Measurements from ENCODE around the gene FARSA.
A peak's percentile ranks its signal among the peaks of the same experiment; 100 is the strongest.

FARSA gene

DNA sequence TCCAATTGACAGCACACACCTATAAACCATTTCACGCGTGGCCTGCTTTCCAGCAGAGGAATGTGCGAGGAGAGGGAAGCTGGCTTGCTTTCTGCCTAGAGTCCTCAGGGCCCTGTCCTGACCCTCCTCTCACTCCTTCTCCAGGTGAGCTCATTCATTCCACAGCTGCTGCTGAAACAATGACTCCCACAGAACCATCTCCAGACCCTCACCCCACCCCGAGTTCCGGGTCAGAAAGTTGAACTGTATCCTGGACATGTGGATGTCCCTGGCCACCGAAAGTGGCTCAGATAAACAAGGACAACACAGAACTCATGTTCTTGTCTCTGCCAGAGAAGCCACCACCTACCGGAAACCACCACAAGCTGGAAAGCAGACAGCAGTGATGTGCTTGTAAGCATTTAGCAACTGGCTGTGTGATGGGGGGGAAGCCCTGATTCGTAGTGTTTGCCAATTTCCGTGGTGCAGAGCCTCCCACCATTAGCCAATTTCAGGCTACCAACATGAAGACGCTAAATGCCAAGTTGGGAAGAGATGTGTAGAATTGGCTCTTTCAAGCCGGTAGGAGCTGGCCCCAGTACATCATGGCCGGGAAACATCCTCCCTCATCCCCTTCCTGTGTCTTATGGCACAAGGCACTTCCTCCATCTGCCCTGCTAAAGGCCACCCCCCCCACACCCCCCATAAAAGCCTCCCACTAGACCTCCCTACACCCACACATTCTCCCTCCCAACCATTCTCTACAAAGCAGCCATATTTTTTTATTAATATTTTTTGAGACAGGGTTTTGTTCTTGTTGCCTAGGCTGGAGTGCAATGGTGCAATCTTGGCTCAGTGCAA is 19.4 kb downstream of the FARSA start:
- H3K4me3 ChIP-seq (ENCODE audit: low read length), result no peak overlapping the region
- DNase-seq (ENCODE audit: low read depth), result no peak
- TF ChIP-seq, protein P1, sequence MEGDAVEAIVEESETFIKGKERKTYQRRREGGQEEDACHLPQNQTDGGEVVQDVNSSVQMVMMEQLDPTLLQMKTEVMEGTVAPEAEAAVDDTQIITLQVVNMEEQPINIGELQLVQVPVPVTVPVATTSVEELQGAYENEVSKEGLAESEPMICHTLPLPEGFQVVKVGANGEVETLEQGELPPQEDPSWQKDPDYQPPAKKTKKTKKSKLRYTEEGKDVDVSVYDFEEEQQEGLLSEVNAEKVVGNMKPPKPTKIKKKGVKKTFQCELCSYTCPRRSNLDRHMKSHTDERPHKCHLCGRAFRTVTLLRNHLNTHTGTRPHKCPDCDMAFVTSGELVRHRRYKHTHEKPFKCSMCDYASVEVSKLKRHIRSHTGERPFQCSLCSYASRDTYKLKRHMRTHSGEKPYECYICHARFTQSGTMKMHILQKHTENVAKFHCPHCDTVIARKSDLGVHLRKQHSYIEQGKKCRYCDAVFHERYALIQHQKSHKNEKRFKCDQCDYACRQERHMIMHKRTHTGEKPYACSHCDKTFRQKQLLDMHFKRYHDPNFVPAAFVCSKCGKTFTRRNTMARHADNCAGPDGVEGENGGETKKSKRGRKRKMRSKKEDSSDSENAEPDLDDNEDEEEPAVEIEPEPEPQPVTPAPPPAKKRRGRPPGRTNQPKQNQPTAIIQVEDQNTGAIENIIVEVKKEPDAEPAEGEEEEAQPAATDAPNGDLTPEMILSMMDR (IDR thresholded peaks at IDR 0.05; ENCODE audit: insufficient read depth, low read depth, low read length, missing control alignments), result no peak

DNA sequence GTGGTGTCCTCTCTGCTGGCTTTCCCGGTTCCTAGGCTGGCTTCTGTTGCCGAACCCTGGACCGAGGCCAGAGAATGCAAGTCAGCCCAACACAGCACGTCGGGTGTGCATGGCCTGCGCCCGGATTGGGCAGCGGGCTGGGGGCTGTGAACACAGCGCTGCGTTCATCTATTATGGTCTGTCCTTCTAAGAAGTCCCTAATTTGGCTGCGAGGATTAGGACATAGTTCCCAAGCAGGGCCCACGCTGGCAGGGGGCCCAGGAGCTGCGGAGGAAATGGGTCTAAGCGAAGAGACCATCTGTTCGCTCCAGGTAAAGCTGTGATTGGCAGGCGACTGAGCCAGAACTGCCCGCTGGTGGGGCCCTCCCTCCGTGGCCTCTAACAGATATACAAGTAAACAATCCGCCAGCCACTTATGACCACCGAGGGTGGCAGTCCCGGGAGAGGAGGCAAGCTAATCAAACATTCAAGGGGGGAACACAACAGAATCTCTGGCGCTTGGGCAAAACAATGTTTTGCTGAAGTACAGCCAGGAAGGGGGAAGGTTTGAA is 20.4 kb downstream of the FARSA start:
- TF ChIP-seq, protein P1 (IDR thresholded peaks at IDR 0.05; ENCODE audit: insufficient read depth, low read depth, low read length, missing control alignments), result no peak
- DNase-seq (ENCODE audit: low read depth), result peak; percentile 30
- H3K4me3 ChIP-seq (ENCODE audit: low read length), result no peak overlapping the region

DNA sequence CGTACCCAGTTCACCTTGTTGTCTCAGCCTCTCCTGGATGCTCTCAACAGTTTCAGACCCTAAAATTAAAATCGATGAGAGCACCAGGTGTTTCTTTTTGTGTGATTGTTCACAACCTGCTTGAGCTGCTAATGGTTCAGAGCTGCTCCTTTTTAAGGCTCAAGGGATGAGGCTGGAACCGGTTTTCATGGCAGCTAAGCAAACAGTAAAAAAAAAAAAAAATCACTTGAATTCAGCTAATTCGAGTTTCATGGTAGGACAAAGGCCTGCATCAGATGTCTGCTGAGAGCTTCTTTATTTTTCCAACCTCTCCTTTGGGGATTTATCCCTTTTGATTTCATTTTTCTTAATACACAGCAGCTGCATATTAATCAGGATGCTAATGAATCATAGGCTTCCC is 20.9 kb downstream of the FARSA start:
- no peak for DNase-seq (ENCODE audit: low read depth)
- TF ChIP-seq, protein P1 (IDR thresholded peaks at IDR 0.05; ENCODE audit: insufficient read depth, low read depth, low read length, missing control alignments), result no peak
- no peak overlapping the region for H3K4me3 ChIP-seq (ENCODE audit: low read length)

DNA sequence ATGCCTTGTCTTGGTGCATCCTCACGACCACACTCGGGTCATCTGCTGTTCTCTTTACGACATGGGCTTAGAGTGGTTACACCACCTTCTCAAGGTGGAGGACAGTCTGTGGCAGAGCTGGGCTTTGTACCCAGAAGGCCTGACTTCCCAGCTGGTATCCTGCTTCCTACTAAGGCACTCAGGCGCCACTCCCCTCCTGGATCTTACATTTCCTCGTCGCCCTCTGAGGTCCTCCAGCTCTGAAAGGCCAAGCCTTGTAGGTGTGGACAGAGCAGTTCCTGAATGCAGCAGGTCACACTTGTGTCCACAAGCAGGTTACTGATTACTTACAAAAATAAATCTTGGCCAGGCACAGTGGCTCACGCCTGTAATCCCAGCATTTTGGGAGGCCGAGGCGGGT is 26.3 kb downstream of the FARSA start:
- H3K4me3 ChIP-seq (ENCODE audit: low read length), result no peak overlapping the region
- TF ChIP-seq, protein P1 (IDR thresholded peaks at IDR 0.05; ENCODE audit: insufficient read depth, low read depth, low read length, missing control alignments), result no peak
- DNase-seq (ENCODE audit: low read depth), result no peak

DNA sequence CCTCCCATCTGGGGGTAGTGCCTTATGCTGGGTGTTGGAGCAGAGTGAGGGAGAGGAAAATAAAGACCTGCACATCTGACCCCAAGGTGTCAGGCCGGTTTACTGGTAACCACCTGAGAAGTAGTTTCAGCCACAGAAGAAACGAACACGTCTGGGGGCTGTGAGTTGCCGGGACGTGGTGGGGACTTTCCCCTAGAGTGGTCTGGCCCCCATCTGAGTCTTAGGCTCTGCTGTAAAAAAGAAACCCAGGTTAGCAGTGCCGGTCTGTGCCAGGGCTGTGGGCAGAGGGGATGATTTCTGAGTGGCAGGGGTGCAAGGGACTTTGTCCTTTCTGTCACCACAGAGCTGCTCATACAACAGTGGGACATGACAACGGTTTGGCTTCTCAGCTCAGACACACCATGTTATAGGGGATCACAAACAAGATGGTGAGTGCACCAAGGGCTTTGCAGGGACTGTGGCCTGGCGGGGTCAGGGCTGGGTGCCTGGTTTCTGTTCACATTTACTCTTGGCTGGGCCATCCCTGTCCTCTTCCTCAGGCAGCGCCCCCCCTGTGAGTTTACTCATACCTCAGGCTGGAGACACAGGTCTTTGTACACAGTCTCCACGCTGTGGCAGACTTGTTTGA is 33.5 kb downstream of the FARSA start:
- no peak overlapping the region for H3K4me3 ChIP-seq (ENCODE audit: low read length)
- TF ChIP-seq, protein P1 (IDR thresholded peaks at IDR 0.05; ENCODE audit: insufficient read depth, low read depth, low read length, missing control alignments), result no peak
- DNase-seq (ENCODE audit: low read depth), result no peak

DNA sequence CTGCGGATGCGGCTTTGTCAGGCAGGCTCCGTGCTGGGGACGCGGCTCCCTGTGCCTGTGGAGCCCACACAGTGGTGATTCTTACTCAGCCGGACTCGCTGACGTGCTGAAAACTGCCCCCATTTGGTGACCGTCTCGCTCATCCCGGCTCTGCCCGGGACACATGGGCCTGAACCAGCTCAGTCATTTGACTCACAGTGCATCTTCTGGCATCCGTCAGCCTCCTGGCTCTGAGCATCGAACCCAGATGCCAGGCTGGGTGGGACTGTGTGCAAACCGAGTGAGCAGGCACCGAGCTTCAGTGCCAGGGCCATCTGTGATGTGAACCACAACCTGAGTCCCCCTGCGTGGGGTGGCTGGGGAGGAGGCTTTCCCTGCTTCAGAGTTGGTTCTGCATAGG is 37.1 kb downstream of the FARSA start:
- H3K4me3 ChIP-seq (ENCODE audit: low read length), result no peak overlapping the region
- DNase-seq (ENCODE audit: low read depth), result no peak
- TF ChIP-seq, protein P1 (IDR thresholded peaks at IDR 0.05; ENCODE audit: insufficient read depth, low read depth, low read length, missing control alignments), result no peak
